Astrocyte (in vitro differentiated cells and primary cell): ENCODE results near the gene DNAH3. TPM values are rescaled to one million over a fixed set of nuclear protein-coding genes. Genes with fewer than 3 reads are reported as not detected.

Experiments
- DNase-seq: peaks from one replicate; pipeline ENCODE4 v3.0.0-alpha.2; 2010; ENCODE audit warnings: low read depth
- FAIRE-seq: peaks from 2 replicates; lab custom pipeline; 2011; peaks lifted over from hg19 to GRCh38; lab: Jason Lieb, UNC
- H2AFZ ChIP-seq: 2 replicates; pipeline ENCODE4 v1.6.0; 2012; ENCODE audit warnings: low read depth, low read length, inconsistent platforms
- H3K27ac ChIP-seq: 2 replicates; pipeline ENCODE4 v1.5.1; 2011; ENCODE audit warnings: low read depth, low read length, inconsistent platforms
- H3K27me3 ChIP-seq: 2 replicates; pipeline ENCODE4 v1.6.0; 2011; ENCODE audit warnings: low read length, inconsistent platforms; ENCODE audit not compliant: insufficient read depth
- H3K36me3 ChIP-seq: 2 replicates; pipeline ENCODE4 v1.5.1; 2011; ENCODE audit warnings: low read length, inconsistent platforms; ENCODE audit not compliant: insufficient read depth
- H3K4me1 ChIP-seq: 2 replicates; pipeline ENCODE4 v1.5.1; 2011; ENCODE audit warnings: low read length, inconsistent platforms; ENCODE audit not compliant: insufficient read depth
- H3K4me2 ChIP-seq: 2 replicates; pipeline ENCODE4 v1.6.0; 2012; ENCODE audit warnings: low read length, inconsistent platforms
- H3K4me3 ChIP-seq: 2 replicates; pipeline ENCODE4 v1.5.1; 2011; ENCODE audit warnings: low read depth, mild to moderate bottlenecking, low read length, inconsistent platforms; ENCODE audit not compliant: insufficient read depth
- H3K79me2 ChIP-seq: 2 replicates; pipeline ENCODE4 v1.6.0; 2012; ENCODE audit warnings: mild to moderate bottlenecking, low read length, inconsistent platforms; ENCODE audit not compliant: insufficient read depth
- H3K9ac ChIP-seq: 2 replicates; pipeline ENCODE4 v1.6.0; 2012; ENCODE audit warnings: mild to moderate bottlenecking, low read length, inconsistent platforms
- H3K9me3 ChIP-seq: 2 replicates; pipeline ENCODE4 v1.5.1; 2012; ENCODE audit warnings: low read depth, mild to moderate bottlenecking, low read length, inconsistent platforms; ENCODE audit not compliant: insufficient read depth
- H4K20me1 ChIP-seq: 2 replicates; pipeline ENCODE4 v1.6.0; 2012; ENCODE audit warnings: low read length, inconsistent platforms; ENCODE audit not compliant: insufficient read depth
- H3K27ac Mint-ChIP-seq: one replicate; pipeline ENCODE4 v1.8.0; 2021; ENCODE audit warnings: mild to moderate bottlenecking, mixed read lengths; ENCODE audit not compliant: unreplicated experiment
- H3K27me3 Mint-ChIP-seq: one replicate; pipeline ENCODE4 v1.8.0; 2021; ENCODE audit warnings: low read depth, mixed read lengths; ENCODE audit not compliant: unreplicated experiment
- H3K36me3 Mint-ChIP-seq: one replicate; pipeline ENCODE4 v1.8.0; 2021; ENCODE audit warnings: low read depth, mixed read lengths; ENCODE audit not compliant: unreplicated experiment
- H3K4me1 Mint-ChIP-seq: one replicate; pipeline ENCODE4 v1.8.0; 2021; ENCODE audit warnings: low read depth, mixed read lengths; ENCODE audit not compliant: unreplicated experiment
- H3K4me3 Mint-ChIP-seq: one replicate; pipeline ENCODE4 v1.8.0; 2021; ENCODE audit warnings: mild to moderate bottlenecking, moderate library complexity, mixed read lengths; ENCODE audit not compliant: unreplicated experiment
- H3K9me3 Mint-ChIP-seq: one replicate; pipeline ENCODE4 v1.8.0; 2021; ENCODE audit warnings: mild to moderate bottlenecking, mixed read lengths; ENCODE audit not compliant: unreplicated experiment
- EZH2 ChIP-seq: IDR thresholded peaks from 2 replicates; pipeline ENCODE4 v1.6.1; 2012; ENCODE audit warnings: mild to moderate bottlenecking, low read length, inconsistent platforms; ENCODE audit not compliant: insufficient read depth
- total RNA-seq: library from RNA; stranded (reverse); gene quantifications from 2 replicates; pipeline ENCODE4 v1.2.1, GENCODE V29; 2021
- TF ChIP-seq, protein P1 (sequence below): IDR thresholded peaks from 2 replicates; pipeline ENCODE4 v1.5.1; 2011; ENCODE audit warnings: low read depth, mild to moderate bottlenecking, inconsistent platforms, low read length, moderate library complexity; ENCODE audit not compliant: insufficient read depth

The DNAH3 gene
- total RNA-seq, 1 donor from 2014 or later = not detected

DNA sequence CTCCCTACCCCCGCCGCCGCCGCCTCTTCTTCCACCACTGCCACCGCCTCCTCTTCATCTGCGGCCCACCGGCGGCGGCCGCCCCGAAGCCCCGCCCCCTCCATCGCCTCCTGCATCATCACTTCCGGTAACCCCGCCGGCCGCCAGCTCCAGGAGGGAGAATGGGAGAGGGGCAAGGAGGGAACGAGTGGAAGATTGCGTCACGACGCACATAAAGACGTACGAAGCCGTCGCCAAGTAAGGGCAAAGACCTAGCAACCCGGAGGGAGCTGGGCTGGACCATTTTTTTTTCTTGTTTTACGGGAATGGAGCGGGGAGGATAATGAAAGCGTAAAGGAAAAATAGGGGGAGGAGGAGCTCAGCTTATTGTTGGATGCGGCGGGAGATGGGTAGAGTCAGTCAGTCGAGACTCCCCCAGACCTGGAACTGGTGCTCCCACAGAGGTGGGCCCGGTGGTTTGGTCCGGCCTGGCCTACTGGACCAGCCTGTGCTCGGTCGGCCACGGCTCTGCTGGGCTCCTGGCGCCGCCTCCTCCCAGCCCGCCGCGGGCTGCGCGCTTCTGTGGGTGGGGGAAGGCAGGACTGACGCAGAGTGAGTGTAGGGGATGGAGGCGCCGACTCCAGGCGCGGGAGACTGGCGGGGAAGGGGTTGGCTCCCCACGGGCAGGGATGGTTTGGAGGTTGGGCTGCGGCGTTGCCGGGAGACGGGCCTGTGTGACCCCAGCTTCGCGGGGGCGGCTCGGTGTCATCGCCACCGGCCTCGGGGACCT is 250.2 kb downstream of the DNAH3 start, which contains the start of the genes DCUN1D3 and LYRM1:
Gene DCUN1D3, minus strand, starts transcription at position 60 of the 769 bp plus-strand sequence. CDS start 37,820 bp downstream, outside the sequence.
Gene LYRM1, plus strand, starts transcription at position 473 of the 769 bp plus-strand sequence. CDS start 14,785 bp downstream, outside the sequence.
- Mint-ChIP-seq H3K9me3 (no peaks in the 10 kb centered on the region), H3K36me3 (peaks cover 3% of the 10 kb centered on the region), H3K4me3 (peak within 1 kb of the TSS; percentile 99), H3K27ac (peak within 1 kb of the TSS; percentile 100), H3K4me1 (peaks cover 61% of the 10 kb centered on the region), H3K27me3 (no peaks in the 10 kb centered on the region)
- Histone ChIP-seq H3K36me3 (peaks cover 12% of the 10 kb centered on the region), H3K4me3 (peak within 1 kb of the TSS; percentile 88), H3K27ac (peak within 1 kb of the TSS; percentile 100), H4K20me1 (peaks cover 35% of the 10 kb centered on the region), H3K9ac (peak within 1 kb of the TSS; percentile 95), H2AFZ (peak within 1 kb of the TSS; percentile 75), H3K27me3 (no peaks in the 10 kb centered on the region), H3K9me3 (no peaks in the 10 kb centered on the region), H3K79me2 (peaks cover 71% of the 10 kb centered on the region), H3K4me2 (peak within 1 kb of the TSS; percentile 99), H3K4me1 (peaks cover 54% of the 10 kb centered on the region)
- no peak for TF ChIP-seq EZH2
- TF ChIP-seq, protein P1, sequence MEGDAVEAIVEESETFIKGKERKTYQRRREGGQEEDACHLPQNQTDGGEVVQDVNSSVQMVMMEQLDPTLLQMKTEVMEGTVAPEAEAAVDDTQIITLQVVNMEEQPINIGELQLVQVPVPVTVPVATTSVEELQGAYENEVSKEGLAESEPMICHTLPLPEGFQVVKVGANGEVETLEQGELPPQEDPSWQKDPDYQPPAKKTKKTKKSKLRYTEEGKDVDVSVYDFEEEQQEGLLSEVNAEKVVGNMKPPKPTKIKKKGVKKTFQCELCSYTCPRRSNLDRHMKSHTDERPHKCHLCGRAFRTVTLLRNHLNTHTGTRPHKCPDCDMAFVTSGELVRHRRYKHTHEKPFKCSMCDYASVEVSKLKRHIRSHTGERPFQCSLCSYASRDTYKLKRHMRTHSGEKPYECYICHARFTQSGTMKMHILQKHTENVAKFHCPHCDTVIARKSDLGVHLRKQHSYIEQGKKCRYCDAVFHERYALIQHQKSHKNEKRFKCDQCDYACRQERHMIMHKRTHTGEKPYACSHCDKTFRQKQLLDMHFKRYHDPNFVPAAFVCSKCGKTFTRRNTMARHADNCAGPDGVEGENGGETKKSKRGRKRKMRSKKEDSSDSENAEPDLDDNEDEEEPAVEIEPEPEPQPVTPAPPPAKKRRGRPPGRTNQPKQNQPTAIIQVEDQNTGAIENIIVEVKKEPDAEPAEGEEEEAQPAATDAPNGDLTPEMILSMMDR = no peak
- FAIRE-seq (peak; percentile 13), DNase-seq (peak; percentile 99)

DNA sequence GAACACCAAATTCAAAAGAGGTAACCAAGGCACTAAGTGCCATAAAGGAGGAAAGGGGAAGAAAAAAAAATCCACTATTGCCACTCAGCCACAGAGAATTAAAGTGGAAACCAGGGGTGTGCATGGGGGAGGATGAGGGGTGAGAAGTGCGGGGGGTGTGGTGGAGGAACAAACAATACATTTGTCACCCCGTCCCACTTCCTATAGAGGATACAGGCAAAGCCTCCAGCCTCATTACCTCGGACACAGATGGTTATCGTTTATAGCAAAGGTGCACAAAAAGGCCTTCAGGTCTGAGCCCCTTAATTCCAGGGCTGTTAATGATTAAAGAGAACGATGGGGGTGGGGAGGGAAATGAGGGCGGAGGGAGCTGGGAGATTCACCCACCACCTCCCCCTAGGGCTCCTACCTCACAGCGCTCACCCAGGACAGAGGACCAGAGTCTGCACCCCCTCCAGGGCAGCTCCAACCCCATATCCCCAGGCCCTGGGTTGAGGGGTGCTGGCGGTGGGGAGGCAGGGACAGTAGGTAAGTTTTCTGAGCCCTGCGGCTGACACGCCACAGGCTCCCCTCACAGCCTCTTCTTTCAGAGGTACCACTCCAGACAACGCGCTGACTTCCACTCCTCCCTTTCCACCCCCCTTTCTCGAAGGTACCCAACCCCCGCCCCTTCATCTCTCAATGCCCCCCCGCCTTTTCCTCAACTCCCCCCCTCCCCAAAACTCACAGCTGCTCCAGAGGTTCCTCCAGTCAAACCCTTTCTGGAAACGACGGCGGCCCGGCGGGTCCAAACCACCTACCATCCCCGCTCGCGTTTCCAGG is 251.0 kb downstream of the DNAH3 start:
- Histone ChIP-seq H2AFZ (no peak overlapping the region), H3K36me3 (peaks cover 16% of the 10 kb centered on the region), H3K79me2 (peaks cover 79% of the 10 kb centered on the region), H3K27me3 (no peaks in the 10 kb centered on the region), H3K9ac (peak overlapping the region; percentile 95), H3K4me1 (peaks cover 46% of the 10 kb centered on the region), H3K4me3 (peak overlapping the region; percentile 88), H3K27ac (peak overlapping the region; percentile 100), H3K9me3 (no peaks in the 10 kb centered on the region), H4K20me1 (peaks cover 42% of the 10 kb centered on the region), H3K4me2 (peak overlapping the region; percentile 99)
- Mint-ChIP-seq H3K36me3 (peaks cover 3% of the 10 kb centered on the region), H3K4me3 (peak overlapping the region; percentile 99), H3K9me3 (no peaks in the 10 kb centered on the region), H3K27me3 (no peaks in the 10 kb centered on the region), H3K4me1 (peaks cover 56% of the 10 kb centered on the region), H3K27ac (peak overlapping the region; percentile 100)
- TF ChIP-seq, protein P1 = no peak
- TF ChIP-seq EZH2 = no peak
- no peak for DNase-seq
- FAIRE-seq = no peak
